NCI-H460 (cell line): ENCODE data around the gene TNFAIP8. TPM values are rescaled to one million over a fixed set of nuclear protein-coding genes. Genes with fewer than 3 reads are reported as not detected.
"Not testable (repeated sequence)": the region's sequence is repeated elsewhere in the genome, so short reads cannot be mapped to it uniquely, and the experiment has no call there.

ENCODE experiments used
- DNase-seq: peaks from one replicate; pipeline ENCODE4 v3.0.0-alpha.2; 2016; ENCODE audit warnings: low read depth; ENCODE audit errors: extremely low read depth
- total RNA-seq: library from RNA; depleted of rRNA; stranded (reverse); fragments of >200 nt; shearing (Covaris generic); gene quantifications from 2 replicates; pipeline ENCODE4 v1.2.3, GENCODE V29; 2014

Gene TNFAIP8
- total RNA-seq, 1 experiment from 2014 or later: 35.2 TPM

DNA sequence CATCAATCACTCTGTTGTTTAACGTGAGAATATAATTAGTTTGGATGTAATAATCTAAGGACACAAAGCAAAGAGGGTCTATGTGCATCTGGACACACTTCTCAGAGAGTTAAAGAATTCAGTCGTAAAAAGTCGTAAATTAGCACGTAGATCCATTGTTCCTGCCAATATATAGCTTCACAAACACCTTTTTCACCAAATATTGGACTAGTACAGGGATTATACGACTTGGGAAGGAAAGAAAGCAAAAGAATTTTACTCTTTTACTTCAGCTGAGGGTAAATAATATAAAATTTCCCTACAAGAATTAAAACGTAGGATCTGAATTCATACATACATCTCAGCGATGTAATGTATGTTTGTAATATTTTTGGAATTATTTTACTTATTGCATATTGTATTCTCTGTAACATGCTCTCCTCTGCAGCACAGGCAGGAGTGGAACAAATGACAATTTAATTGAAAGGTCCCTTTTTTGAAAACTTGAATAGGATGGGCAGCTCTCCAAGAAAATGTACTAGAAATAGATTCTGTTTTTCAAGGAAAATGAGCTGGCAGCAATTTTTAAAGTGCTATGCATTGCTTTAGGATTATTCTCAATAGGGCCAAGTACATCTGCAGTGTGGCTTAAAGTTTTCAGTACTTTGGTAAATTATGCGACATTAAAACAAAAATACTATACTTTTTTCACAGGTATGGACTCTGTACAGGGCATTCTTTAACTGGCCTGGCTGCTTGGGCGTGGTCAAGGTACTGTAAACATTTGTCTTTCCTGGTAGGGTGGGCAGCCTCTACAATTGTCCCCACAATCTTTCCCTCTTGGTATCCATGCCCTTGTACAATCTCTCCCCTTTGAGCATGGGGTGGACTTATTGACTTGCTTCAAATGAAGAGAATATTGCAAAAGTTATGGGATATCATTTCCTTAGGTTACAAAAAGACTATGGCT, 56.7 kb downstream of the TNFAIP8 start:
- DNase-seq: no peak

DNA sequence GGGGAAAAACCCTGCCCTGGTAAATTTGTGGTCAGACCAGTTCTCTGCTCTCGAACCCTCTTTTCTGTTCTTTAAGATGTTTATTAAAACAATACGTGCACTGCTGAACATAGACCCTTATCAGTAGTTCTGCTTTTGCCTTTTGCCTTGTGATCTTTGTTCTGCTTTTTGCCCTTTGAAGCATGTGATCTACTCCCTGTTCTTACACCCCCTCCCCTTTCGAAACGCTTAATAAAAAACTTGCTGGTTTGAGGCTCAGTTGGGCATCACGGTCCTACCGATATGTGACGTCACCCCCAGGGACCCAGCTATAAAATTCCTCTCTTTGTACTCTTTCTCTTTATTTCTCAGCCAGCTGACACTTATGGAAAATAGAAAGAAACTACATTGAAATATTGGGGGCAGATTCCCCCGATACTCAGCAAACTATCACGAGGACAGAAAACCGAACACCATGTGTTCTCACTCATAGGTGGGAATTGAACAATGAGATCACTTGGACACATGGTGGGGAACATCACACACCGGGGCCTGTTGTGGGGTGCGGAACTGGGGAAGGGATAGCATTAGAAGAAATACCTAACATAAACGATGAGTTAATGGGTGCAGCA, 58.4 kb downstream of the TNFAIP8 start:
- not testable (repeated sequence) for DNase-seq

DNA sequence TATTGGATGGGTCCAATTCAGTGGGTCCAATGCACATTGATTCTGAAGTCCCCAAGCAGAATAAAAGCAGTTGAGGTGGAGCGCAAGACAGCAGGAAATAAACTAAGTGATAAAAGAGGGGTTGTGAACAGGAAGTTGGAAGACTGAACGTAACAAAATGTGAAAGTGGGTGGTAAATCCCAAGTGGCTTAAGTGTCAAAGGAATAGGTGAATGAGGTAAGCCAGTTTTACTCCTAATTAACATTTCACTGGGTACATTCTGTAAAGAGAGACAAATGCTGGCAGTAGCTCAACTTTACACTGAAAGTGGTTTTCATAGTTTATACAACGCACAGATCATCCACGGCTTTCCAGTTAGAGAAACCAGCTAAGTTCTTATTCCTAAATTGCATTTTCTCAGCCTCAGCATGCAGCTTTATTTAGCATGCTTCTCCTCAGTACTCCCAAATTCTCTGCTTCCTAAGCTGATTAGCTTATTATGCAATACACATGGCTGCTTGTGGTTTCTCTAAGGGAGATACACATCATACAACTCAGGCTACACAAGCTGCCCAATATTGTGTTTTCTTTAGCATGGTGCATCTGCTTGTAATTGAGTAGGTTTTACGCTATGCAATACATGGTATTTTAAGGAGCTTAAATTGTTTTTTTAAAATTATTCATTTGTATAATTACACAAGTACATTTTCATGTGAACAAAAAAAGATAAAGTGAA, 62.2 kb downstream of the TNFAIP8 start:
- DNase-seq: no peak

DNA sequence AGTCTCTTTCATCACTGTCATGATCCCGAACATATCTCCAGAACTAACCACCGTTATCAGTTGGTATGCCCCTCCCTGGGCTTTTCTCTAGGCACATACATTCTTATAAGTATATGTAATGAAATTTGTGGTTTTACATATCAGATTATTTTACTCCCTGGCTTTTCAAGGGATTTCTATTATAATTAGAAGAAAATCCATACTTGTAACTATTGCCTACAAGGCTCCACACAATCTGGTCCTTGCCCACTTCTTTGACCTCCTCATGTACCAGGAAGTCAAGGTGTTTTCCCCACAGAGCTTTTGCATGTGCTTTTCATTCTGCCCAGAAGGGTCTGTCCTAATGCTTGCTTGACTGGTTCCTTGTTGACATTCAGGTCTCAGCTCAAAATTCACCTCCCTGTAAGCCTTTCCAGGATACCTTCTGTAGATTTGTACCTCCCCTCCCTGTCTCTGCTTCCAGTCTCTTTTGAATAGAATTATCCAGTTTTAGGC, 62.8 kb downstream of the TNFAIP8 start:
- DNase-seq: no peak

DNA sequence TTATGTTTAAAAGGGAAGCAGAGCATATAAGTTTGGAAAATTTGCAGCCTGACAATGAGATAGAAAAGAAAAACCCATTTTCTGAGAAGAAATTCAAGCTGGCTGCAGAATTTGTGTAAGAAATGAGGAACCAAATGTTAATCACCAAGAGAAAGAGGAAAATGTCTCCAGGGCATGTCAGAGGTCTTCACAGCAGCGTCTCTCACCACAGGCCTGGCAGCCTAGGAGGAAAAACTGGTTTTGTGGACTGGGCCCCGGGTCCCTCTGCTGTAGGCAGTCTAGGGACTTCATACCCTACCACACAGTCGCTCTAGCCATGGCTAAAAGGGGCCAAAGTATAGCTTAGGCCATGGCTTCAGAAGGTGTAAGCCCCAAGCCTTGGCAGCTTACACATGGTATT, 64.3 kb downstream of the TNFAIP8 start:
- DNase-seq: no peak

DNA sequence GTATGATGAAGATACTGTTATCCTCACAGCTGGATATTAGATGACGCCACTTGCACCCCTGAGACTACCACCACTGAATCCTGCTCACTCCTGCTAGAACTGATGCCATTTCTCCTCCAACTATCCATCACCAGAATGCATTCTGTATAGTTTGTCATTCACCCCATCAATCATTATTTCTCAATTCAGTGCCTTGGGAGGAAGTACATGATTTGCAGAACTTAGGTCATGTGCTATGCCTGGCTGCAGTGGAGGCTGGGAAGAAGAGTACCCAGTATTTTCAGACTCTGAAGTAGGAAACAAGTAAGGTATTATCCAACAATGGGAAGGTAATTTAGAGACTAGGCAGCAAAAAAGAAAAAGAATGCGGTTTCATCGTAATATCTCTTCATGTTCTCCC, 70.2 kb downstream of the TNFAIP8 start:
- DNase-seq: no peak

DNA sequence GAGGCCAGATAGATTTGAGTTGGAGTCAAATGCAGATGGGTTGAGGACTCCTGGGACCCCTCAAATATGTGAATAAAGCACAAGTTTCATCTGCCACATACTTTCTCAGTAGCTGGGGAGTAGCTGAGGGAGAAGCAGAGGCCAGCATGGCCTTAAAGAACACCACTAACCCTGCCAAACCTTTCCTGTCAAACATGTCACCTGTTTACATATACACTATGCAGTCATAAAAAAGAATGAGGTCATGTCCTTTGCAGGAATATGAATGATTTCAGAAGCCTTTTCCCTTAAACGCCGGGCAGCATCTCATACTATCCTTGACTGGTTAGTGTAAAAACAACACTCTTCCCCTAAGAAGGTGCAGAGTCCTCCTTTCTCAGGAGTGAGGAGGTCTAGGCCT, 71.2 kb downstream of the TNFAIP8 start:
- no peak for DNase-seq

DNA sequence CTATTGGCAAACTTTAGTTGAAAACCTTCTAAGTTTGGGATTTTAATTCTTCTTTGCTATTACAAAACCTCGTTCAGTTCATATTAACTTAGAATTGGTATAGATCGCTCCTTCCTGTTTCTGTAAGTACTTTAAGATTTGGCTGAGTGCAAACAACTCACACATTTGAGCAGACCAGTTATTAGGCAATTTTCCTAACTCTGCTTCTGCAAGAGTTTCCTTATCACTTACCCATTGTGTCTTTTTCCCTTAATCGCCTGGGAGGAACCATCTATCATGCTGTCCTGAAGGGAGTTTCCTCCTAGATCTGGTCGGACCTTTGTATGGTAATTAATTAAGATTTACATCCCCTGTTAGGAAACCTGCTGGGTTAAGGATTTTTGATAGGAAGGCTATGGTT, 71.8 kb downstream of the TNFAIP8 start:
- not testable (repeated sequence) for DNase-seq

DNA sequence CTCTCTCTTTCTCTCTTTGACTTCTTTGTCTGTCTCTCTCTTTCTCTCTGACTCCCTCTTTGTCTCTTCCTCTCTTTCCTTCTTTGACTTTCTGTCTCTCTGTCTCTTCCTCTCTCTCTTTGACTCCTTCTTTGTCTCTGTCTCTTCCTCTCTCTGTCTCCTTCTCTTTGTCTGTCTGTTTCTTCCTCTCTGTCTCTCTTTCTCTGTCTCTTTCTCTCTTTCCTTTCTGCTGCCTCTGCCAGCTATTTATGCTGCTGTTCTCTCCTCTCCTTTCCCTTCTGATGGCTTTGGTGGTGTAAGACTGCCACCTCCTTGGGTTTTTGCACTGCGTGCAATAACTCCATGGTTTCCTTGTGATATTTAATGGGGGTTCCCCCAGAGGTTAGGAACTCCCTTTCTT, 72.3 kb downstream of the TNFAIP8 start:
- not testable (repeated sequence) for DNase-seq

DNA sequence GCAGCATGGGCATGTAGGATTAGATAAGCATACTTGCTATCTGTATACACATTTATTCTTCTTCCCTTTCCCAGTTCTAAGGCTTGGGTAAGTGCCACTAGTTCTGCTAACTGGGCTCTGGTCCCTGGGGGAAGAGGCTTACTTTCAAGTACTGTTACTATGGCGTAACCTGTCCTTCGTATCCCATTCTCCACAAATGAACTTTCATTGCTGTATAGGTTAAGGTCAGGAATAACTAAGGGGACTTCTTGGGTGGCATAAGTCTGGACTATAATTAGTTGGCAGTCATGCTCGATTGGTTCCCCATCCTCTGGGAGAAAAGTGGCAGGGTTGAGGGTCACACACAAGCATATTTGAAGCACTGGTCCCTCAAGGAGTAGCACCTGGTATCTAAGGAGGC, 72.8 kb downstream of the TNFAIP8 start:
- not testable (repeated sequence) for DNase-seq

DNA sequence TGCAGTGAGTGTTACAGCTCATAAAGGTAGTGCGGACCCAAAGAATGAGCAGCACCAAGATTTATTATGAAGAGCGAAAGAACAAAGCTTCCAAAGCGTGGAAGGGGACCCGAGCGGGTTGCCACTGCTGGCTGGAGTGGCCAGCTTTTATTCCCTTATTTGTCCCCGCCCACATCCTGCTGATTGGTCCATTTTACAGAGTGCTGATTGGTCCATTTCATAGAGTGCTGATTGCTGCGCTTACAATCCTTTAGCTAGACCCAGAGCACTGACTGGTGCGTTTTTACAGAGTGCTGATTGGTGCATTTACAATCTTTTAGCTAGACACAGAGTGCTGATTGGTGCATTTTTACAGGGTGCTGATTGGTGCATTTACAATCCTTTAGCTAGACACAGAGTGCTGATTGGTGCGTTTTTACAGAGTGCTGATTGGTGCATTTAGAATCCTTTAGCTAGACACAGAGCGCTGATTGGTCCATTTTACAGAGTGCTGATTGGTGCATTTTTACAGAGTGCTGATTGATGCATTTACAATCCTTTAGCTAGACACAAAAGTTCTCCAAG, 76.9 kb downstream of the TNFAIP8 start:
- not testable (repeated sequence) for DNase-seq

DNA sequence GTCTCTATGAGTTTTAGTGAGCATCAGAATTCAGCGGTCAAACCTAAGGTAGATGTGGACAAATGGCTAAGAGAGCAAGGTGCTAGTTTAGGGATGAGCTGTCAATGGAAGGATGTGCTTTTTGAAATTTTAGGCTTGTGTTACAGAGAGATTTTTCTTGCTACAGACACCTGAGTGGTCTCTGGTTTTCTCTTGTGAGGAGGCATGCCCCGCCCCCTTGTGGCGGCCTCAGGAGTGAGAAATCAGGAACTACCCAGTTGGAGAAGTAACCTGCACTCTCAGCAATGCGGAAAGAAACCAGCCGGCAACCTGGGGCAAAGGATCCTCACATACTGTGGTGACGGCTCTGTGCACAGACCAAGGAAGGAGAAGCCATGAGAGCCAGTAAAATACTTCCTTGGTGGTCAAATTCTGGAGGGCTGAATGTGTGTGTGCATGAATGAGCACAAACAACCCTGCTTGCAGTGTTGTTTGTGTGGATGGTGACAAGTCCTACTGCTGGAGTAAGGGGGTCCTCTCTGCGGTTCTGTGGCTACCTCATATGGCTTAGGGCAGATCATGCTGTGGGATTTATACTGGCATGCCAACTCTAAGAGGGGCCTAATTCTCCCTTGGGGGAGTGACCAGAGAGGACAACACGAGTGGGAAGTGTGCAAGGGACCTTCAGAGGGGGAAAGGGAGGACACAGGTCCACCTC, 79.8 kb downstream of the TNFAIP8 start:
- DNase-seq: peak; percentile 30

DNA sequence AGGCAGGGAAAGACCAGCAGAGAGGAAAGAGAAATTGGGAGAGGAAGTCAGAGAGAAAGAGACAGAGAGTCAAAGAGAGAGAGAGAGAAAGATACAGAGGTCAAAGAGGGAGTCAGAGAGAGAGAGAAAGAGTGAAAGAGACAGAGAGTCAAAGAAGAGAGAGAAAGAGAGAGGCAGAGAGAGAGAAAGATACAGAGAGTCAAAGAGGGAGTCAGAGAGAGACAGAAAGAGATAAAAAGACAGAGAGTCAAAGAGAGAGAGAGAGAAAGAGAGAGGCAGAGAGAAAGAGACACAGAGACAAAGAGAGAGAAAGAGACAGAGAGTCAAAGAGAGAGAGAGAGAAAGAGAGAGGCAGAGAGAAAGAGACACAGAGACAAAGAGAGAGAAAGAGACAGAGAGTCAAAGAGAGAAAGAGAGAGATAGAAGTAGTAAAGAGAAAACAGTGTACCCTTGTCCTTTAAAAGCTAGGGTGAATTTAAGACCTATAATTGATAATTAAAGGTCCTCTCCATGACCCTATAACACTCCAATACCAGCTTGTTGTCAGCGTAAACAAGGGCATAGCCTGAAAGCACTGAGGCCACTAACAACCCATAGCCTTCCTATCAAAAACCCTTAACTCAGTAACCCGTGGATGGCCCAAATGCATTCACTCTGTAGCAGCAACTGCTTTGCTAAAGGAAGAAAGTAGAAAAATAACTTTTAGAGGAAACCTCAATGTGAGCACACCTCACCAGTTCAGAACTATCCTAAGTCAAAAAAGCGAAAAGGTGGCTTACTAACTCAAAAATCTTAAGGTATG, 82.2 kb downstream of the TNFAIP8 start:
- not testable (repeated sequence) for DNase-seq

DNA sequence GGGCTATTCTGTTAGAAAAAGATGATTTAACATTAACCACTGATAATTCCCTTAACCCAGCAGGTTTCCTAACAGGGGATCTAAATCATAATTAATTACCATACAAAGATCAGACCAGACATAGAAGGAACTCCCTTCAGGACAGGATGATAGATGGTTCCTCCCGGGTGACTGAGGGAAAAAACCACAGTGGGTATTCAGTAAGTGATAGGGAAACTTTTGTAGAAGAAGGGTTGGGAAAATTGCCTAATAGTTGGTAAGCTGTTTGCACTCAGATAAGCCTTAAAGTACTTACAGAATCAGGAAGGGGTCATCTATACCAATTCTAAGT, 82.7 kb downstream of the TNFAIP8 start:
- DNase-seq: not testable (repeated sequence)

DNA sequence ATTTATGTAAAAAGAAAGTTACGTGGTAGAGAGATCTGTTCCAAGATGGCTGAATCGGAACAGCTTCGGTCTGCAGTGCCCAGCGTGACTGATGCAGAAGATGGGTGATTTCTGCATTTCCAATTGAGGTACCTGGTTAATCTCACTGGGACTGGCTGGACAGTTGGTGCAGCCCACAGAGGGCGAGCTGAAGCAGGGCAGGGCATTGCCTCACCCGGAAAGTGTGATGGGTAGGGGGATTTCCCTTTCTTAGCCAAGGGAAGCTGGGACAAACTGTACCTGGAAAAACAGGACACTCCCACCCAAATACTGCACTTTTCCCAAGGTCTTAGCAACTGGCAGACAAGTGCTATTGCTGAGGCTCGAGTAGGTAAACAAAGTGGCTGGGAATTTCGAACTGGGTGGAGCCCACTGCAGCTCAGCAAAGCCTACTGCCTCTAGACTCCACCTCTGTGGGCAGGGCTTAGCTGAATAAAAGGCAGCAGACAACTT, 83.4 kb downstream of the TNFAIP8 start:
- peak; percentile 15 for DNase-seq

DNA sequence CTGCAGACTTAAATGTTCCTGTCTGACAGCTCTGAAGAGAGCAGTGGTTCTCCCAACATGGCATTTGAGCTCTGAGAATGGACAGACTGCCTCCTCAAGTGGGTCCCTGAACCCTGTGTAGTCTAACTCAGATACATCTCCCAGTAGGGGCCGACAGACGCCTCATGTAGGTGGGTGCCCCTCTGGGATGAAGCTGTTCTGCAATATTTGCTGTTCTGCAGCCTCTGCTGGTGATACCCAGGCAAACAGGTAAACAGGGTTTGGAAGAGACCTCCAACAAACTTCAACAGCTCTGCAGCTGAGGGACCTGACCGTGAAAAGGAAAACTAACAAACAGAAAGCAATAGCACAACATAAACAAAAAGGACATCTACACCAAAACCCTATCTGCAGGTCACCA, 83.8 kb downstream of the TNFAIP8 start:
- DNase-seq: not testable (repeated sequence)

DNA sequence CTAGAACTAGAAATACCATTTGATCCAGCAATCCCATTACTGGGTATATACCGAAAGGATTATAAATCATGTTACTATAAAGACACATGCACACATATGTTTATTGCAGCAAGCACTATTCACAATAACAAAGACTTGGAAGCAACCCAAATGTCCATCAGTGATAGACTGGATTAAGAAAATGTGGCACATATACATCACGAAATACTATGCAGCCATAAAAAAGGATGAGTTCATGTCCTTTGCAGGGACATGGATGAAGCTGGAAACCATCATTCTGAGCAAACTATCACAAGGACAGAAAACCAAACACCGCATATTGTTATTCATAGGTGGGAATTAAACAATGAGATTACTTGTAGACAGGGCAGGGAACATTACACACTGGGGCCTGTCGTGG, 88.8 kb downstream of the TNFAIP8 start:
- not testable (repeated sequence) for DNase-seq

DNA sequence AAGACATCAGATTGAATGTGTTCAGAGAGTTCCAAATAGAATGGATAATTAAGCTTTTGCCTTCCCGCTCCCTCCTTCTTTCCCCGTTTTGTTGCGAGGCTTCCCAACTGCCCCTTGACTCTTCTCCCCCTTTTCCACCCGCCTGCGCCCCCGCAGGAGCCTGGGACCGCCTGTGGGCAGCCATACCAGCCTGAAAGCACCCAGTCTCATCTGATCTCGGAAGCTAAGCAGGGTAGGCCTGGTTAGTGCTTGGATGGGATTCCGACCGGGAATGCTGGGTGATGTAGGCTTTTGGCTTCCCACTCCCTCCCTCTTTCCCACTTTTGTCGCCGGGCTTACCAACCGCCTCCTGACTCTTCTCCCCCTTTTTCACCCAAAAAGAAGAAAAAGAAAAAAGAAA, 89.7 kb downstream of the TNFAIP8 start:
- no peak for DNase-seq
